GM12878 (cell line): ENCODE data around the gene MCMBP. TPM values are rescaled to one million over a fixed set of nuclear protein-coding genes. Genes with fewer than 3 reads are reported as not detected.

ENCODE experiments used
- ATAC-seq: fragments of 200-7000 bp; cut with Tn5 transposase; 3 replicates; pipeline ENCODE4 v1.9.1; 2020; ENCODE audit warnings: mild to moderate bottlenecking, moderate library complexity
- BruUV-seq: library from RNA; stranded (reverse); fragments of 400-500 nt; replicated peaks from 2 replicates; lab custom pipeline; 2021; lab: Mats Ljungman, UMichigan
- CTCF ChIA-PET: fragments of 300-600 bp; sonication (Branson Sonifier 250); formaldehyde crosslinking; extraction: SDS; loops from one replicate; lab custom pipeline; 2021; ENCODE audit warnings: inconsistent platforms; lab: Yijun Ruan, JAX
- POLR2A ChIA-PET: fragments of 350-600 bp; formaldehyde crosslinking; extraction: SDS; loops from one replicate; lab custom pipeline; 2021; ENCODE audit warnings: inconsistent platforms; lab: Charles Lee
- RAD21 ChIA-PET: fragments of 300-600 bp; sonication (Branson Sonifier 250); formaldehyde crosslinking; loops from one replicate; lab custom pipeline; 2023; ENCODE audit warnings: antibody characterized with exemption; ENCODE audit not compliant: unreplicated experiment; lab: Charles Lee
- SMC1A ChIA-PET: fragments of 300-600 bp; sonication (Branson Sonifier 250); formaldehyde crosslinking; loops from one replicate; lab custom pipeline; 2023; ENCODE audit not compliant: unreplicated experiment, uncharacterized antibody; lab: Charles Lee
- DNase-seq: peaks from one replicate; pipeline ENCODE4 v3.0.0-alpha.2; 2011; ENCODE audit warnings: low read depth, low spot score
- FAIRE-seq: peaks from 3 replicates; lab custom pipeline; 2011; peaks lifted over from hg19 to GRCh38; lab: Jason Lieb, UNC
- H2AFZ ChIP-seq: 2 replicates; pipeline ENCODE4 v1.6.0; 2011; ENCODE audit warnings: low read depth, low read length, control low read depth; ENCODE audit not compliant: control insufficient read depth
- H3K27ac ChIP-seq: 2 replicates; pipeline ENCODE4 v1.5.1; 2011; ENCODE audit warnings: control low read depth; ENCODE audit not compliant: control insufficient read depth, insufficient read depth
- H3K27me3 ChIP-seq, 2 experiments: replicated peaks in 1 of 2; 2 replicates each; pipeline versions ENCODE4 v1.6.0 to v1.6.1; 2011; ENCODE audit warnings: low read length in 1 of 2; ENCODE audit not compliant: control insufficient read depth in 2 of 2, insufficient read depth in 2 of 2
- H3K36me3 ChIP-seq, 2 experiments: 2 replicates each; pipeline ENCODE4 v1.5.1; 2011; ENCODE audit warnings: low read length in 1 of 2; ENCODE audit not compliant: control insufficient read depth in 2 of 2, insufficient read depth in 2 of 2
- H3K4me1 ChIP-seq: 2 replicates; pipeline ENCODE4 v1.6.1; 2011; ENCODE audit warnings: mild to moderate bottlenecking, low read length, moderate library complexity, mixed read lengths; ENCODE audit not compliant: control insufficient read depth, insufficient read depth
- H3K4me2 ChIP-seq: 2 replicates; pipeline ENCODE4 v1.6.0; 2011; ENCODE audit warnings: control low read depth; ENCODE audit not compliant: control insufficient read depth, insufficient read depth
- H3K4me3 ChIP-seq: fragments of 200-600 bp; sonication (generic); 2 replicates; pipeline ENCODE4 v1.5.1; 2016
- H3K79me2 ChIP-seq: 2 replicates; pipeline ENCODE4 v1.6.0; 2011; ENCODE audit warnings: low read length; ENCODE audit not compliant: control insufficient read depth, insufficient read depth
- H3K9ac ChIP-seq: 2 replicates; pipeline ENCODE4 v1.8.0; 2011; ENCODE audit warnings: low read length, control low read depth, mixed read lengths; ENCODE audit not compliant: control insufficient read depth, insufficient read depth
- H3K9me3 ChIP-seq: replicated peaks from 3 replicates; pipeline ENCODE4 v1.5.1; 2011; ENCODE audit warnings: mild to moderate bottlenecking, low read length; ENCODE audit not compliant: control insufficient read depth, insufficient read depth
- H4K20me1 ChIP-seq: 2 replicates; pipeline ENCODE4 v1.6.0; 2011; ENCODE audit not compliant: control insufficient read depth, insufficient read depth
- KLF5 ChIP-seq: fragments of 450-650 bp; IDR thresholded peaks from 2 replicates; pipeline ENCODE4 v1.6.1; 2014; ENCODE audit warnings: mild to moderate bottlenecking; ENCODE audit not compliant: partially characterized antibody
- MEF2A ChIP-seq: IDR thresholded peaks from 2 replicates; pipeline ENCODE4 v1.6.1; 2011; ENCODE audit warnings: low read depth, mild to moderate bottlenecking, low read length, moderate library complexity; ENCODE audit not compliant: insufficient read depth
- MEF2B ChIP-seq: fragments of 450-650 bp; IDR thresholded peaks from 2 replicates; pipeline ENCODE4 v1.6.1; 2018; ENCODE audit warnings: mild to moderate bottlenecking, moderate library complexity; ENCODE audit not compliant: partially characterized antibody, poor library complexity, severe bottlenecking
- NFXL1 ChIP-seq: fragments of 450-650 bp; IDR thresholded peaks from 2 replicates; pipeline ENCODE4 v1.6.1; 2017; ENCODE audit warnings: antibody characterized with exemption, mild to moderate bottlenecking, borderline replicate concordance
- NFYA ChIP-seq: IDR thresholded peaks from 2 replicates; pipeline ENCODE4 v1.6.1; 2011; ENCODE audit warnings: low read depth, mild to moderate bottlenecking, low read length, improper control_type of control experiment, borderline replicate concordance
- RCOR1 ChIP-seq: conservative IDR thresholded peaks from 2 replicates; pipeline ENCODE4 v1.6.1; 2012; ENCODE audit warnings: low read depth, low read length, improper control_type of control experiment
- SMAD5 ChIP-seq: IDR thresholded peaks from 2 replicates; pipeline ENCODE4 v1.6.1; 2016; ENCODE audit warnings: antibody characterized with exemption, low read depth
- SREBF1 ChIP-seq: IDR thresholded peaks from 2 replicates; pipeline ENCODE4 v1.6.1; 2012; ENCODE audit warnings: mild to moderate bottlenecking, low read length
- SUPT20H ChIP-seq: IDR thresholded peaks from 2 replicates; pipeline ENCODE4 v1.6.1; 2011; ENCODE audit warnings: low read depth, mild to moderate bottlenecking, low read length, moderate library complexity, borderline replicate concordance; ENCODE audit not compliant: control insufficient read depth
- ZNF24 ChIP-seq: fragments of 450-650 bp; IDR thresholded peaks from 2 replicates; pipeline ENCODE4 v1.6.1; 2017; ENCODE audit warnings: antibody characterized with exemption, mild to moderate bottlenecking
- WGBS: methylation state at CpG from one replicate; pipeline ENCODE4 v1.1.6; 2016; ENCODE audit warnings: low lambda C conversion rate; ENCODE audit not compliant: insufficient replicate concordance, insufficient coverage; ENCODE audit errors: missing lambda C conversion rate; 5-methylcytosine and 5-hydroxymethylcytosine counted together
- in situ Hi-C: fragments of 300-500 bp; cut with MboI; formaldehyde crosslinking; loops from 9 replicates; pipeline ENCODE4 v1.14.3; 2018; ENCODE audit warnings: mixed read lengths
- intact Hi-C: fragments of 100-400 bp; cut with micrococcal nuclease; formaldehyde crosslinking; loops from one replicate; pipeline ENCODE4 v1.14.2; 2022; ENCODE audit not compliant: unreplicated experiment
- polyA plus RNA-seq, 11 experiments: library from polyadenylated mRNA; depleted of rRNA in 4 of 11; unstranded in 6 of 11; stranded (reverse) in 5 of 11; fragments of >200 nt; fragmentation: Nextera tagmentation in 4 of 11; fragmentation: Illumina TruSeq in 1 of 11; extraction: Ambion mirVana in 4 of 11; extraction: Trizol in 1 of 11; gene quantifications; 1 replicate in 1 of 11; 2 replicates in 10 of 11; pipeline versions ENCODE4 v1.2.1 to v1.2.3, GENCODE V29; 2011 to 2016; ENCODE audit warnings: inconsistent platforms in 2 of 11, missing spikeins in 2 of 11, low read depth in 1 of 11
- total RNA-seq, 4 experiments: library from RNA; depleted of rRNA in 3 of 4; stranded (reverse); fragments of >200 nt in 3 of 4; fragmentation: Illumina TruSeq in 1 of 4; extraction: Trizol in 1 of 4; gene quantifications; 2 replicates each; pipeline versions ENCODE4 v1.2.1 to v1.2.3, GENCODE V29; 2013 to 2021
- TF ChIP-seq, protein P1 (sequence below): fragments of 150-350 bp; IDR thresholded peaks from 2 replicates; pipeline ENCODE4 v1.6.1; 2016; ENCODE audit warnings: low read depth, low read length
- TF ChIP-seq, protein P2 (sequence below): fragments of 450-650 bp; formaldehyde crosslinking; IDR thresholded peaks from 2 replicates; pipeline ENCODE4 v1.5.0; 2022; ENCODE audit warnings: mild to moderate bottlenecking, missing genetic modification characterization

Gene MCMBP
- total and polyA plus RNA-seq, 10 of the 15 experiments (the other 5 are each of a cell fraction or from before 2014, with no cell fraction given) = 7.6 to 93.1 (median 75.7) TPM

- TF ChIP-seq, protein P1, sequence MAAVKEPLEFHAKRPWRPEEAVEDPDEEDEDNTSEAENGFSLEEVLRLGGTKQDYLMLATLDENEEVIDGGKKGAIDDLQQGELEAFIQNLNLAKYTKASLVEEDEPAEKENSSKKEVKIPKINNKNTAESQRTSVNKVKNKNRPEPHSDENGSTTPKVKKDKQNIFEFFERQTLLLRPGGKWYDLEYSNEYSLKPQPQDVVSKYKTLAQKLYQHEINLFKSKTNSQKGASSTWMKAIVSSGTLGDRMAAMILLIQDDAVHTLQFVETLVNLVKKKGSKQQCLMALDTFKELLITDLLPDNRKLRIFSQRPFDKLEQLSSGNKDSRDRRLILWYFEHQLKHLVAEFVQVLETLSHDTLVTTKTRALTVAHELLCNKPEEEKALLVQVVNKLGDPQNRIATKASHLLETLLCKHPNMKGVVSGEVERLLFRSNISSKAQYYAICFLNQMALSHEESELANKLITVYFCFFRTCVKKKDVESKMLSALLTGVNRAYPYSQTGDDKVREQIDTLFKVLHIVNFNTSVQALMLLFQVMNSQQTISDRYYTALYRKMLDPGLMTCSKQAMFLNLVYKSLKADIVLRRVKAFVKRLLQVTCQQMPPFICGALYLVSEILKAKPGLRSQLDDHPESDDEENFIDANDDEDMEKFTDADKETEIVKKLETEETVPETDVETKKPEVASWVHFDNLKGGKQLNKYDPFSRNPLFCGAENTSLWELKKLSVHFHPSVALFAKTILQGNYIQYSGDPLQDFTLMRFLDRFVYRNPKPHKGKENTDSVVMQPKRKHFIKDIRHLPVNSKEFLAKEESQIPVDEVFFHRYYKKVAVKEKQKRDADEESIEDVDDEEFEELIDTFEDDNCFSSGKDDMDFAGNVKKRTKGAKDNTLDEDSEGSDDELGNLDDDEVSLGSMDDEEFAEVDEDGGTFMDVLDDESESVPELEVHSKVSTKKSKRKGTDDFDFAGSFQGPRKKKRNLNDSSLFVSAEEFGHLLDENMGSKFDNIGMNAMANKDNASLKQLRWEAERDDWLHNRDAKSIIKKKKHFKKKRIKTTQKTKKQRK = no peak
- TF ChIP-seq ZNF24 = no peak
- TF ChIP-seq, protein P2, sequence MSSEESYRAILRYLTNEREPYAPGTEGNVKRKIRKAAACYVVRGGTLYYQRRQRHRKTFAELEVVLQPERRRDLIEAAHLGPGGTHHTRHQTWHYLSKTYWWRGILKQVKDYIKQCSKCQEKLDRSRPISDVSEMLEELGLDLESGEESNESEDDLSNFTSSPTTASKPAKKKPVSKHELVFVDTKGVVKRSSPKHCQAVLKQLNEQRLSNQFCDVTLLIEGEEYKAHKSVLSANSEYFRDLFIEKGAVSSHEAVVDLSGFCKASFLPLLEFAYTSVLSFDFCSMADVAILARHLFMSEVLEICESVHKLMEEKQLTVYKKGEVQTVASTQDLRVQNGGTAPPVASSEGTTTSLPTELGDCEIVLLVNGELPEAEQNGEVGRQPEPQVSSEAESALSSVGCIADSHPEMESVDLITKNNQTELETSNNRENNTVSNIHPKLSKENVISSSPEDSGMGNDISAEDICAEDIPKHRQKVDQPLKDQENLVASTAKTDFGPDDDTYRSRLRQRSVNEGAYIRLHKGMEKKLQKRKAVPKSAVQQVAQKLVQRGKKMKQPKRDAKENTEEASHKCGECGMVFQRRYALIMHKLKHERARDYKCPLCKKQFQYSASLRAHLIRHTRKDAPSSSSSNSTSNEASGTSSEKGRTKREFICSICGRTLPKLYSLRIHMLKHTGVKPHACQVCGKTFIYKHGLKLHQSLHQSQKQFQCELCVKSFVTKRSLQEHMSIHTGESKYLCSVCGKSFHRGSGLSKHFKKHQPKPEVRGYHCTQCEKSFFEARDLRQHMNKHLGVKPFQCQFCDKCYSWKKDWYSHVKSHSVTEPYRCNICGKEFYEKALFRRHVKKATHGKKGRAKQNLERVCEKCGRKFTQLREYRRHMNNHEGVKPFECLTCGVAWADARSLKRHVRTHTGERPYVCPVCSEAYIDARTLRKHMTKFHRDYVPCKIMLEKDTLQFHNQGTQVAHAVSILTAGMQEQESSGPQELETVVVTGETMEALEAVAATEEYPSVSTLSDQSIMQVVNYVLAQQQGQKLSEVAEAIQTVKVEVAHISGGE = no peak
Measured at GRCh38 chr10:119830851-119831250, 41.8 kb downstream of the MCMBP start (continued).

DNA sequence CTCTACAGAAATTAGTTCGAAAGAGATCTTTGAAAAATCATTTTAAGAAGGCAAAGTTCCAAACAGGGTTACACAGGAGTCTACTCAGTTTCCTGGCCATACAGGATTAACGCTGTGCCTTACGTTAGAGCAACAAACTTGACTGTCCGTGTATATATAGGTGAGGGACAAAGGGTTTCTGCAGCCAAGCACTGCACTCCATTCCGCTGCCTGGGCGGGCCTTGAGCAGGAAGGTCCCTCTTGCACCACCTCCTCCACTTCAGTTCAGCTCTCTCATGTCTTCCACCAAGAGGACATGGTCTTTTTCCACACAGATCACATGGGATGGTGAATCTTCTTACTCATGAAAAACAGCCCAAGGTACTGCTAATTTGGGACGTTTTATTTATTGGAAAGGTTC lies 43.2 kb downstream of the MCMBP start:
- RAD21 ChIA-PET = no interaction called here
- POLR2A ChIA-PET = no interaction called here
- in situ Hi-C loops (no loop called here), intact Hi-C loops (no loop called here)
- Histone ChIP-seq H3K9ac (no peak overlapping the region), H3K4me2 (no peak overlapping the region), H3K27ac (no peak overlapping the region), H3K36me3 (peaks cover 6 to 25% of the 10 kb centered on the region in 2 experiments), H4K20me1 (no peaks in the 10 kb centered on the region), H3K79me2 (no peaks in the 10 kb centered on the region), H3K27me3 (no peaks in the 10 kb centered on the region), H3K4me3 (no peak overlapping the region), H3K4me1 (no peaks in the 10 kb centered on the region), H3K9me3 (no peaks in the 10 kb centered on the region), H2AFZ (no peak overlapping the region)
- CTCF ChIA-PET = interaction anchor here (5.9 kb wide), 1 partner anchor 143 kb away, joined by 37 read pairs; no protein-coding TSS in a partner anchor
- no peak for TF ChIP-seq NFYA
- no peak for TF ChIP-seq RCOR1
- no peak for TF ChIP-seq NFXL1
- TF ChIP-seq SREBF1 = no peak
- no peak for TF ChIP-seq SMAD5
- TF ChIP-seq MEF2A = no peak
- TF ChIP-seq SUPT20H = no peak
- TF ChIP-seq KLF5 = no peak
- TF ChIP-seq MEF2B = no peak
- ATAC-seq = no peak
- BruUV-seq = no TSS peak
- no peak for FAIRE-seq
- SMC1A ChIA-PET = no interaction called here
- 97% methylated on average over 7 of the region's 7 CpGs for WGBS
- DNase-seq = no peak
